Naive thymus-derived CD4-positive, alpha-beta T cell (primary cell): ENCODE data around the gene CAV3. TPM values are rescaled to one million over a fixed set of nuclear protein-coding genes. Genes with fewer than 3 reads are reported as not detected.
A peak's percentile ranks its signal among the peaks of the same experiment; 100 is the strongest.
"Not testable (repeated sequence)": the region's sequence is repeated elsewhere in the genome, so short reads cannot be mapped to it uniquely, and the experiment has no call there.

ENCODE experiments used
- ATAC-seq: fragments of 150-1000 bp; cut with Tn5 transposase; 2 replicates; pipeline ENCODE4 v1.10.0; 2021; ENCODE audit warnings: mild to moderate bottlenecking, moderate library complexity
- CTCF ChIA-PET: fragments of 350-600 bp; sonication (Branson Sonifier 250); formaldehyde crosslinking; loops from one replicate; lab custom pipeline; 2021; ENCODE audit warnings: antibody characterized with exemption; lab: Charles Lee
- POLR2A ChIA-PET: fragments of 350-600 bp; sonication (Branson Sonifier 250); formaldehyde crosslinking; loops from one replicate; lab custom pipeline; 2021; ENCODE audit warnings: antibody characterized with exemption, inconsistent platforms; lab: Charles Lee
- DNase-seq, 9 donors: peaks; one replicate each; pipeline versions ENCODE4 v3.0.0 to v3.0.0-alpha.2; 2020 to 2022; ENCODE audit warnings: mixed read lengths in 1 of 9
- H3K27ac ChIP-seq: one replicate; pipeline ENCODE4 v1.7.0; 2013; ENCODE audit warnings: mild to moderate bottlenecking, low read depth, low read length, moderate library complexity
- H3K27me3 ChIP-seq, 2 donors: one replicate each; pipeline ENCODE4 v1.7.0; 2013; ENCODE audit warnings: low read length in 2 of 2, mild to moderate bottlenecking in 2 of 2, moderate library complexity in 2 of 2; ENCODE audit not compliant: control insufficient read depth in 2 of 2, insufficient read depth in 2 of 2
- H3K36me3 ChIP-seq, 3 experiments: 1 replicate in 2 of 3; 2 replicates in 1 of 3; pipeline ENCODE4 v1.7.0; 2013; ENCODE audit warnings: low read length in 3 of 3, mild to moderate bottlenecking in 3 of 3, moderate library complexity in 1 of 3; ENCODE audit not compliant: insufficient read depth in 3 of 3, control insufficient read depth in 2 of 3
- H3K4me1 ChIP-seq, 2 donors: one replicate each; pipeline ENCODE4 v1.7.0; 2013; ENCODE audit warnings: low read length in 2 of 2, mild to moderate bottlenecking in 2 of 2, moderate library complexity in 1 of 2; ENCODE audit not compliant: control insufficient read depth in 2 of 2, insufficient read depth in 2 of 2
- H3K4me3 ChIP-seq: 2 replicates; pipeline ENCODE4 v1.7.0; 2013; ENCODE audit warnings: mild to moderate bottlenecking, low read length
- H3K9me3 ChIP-seq, 3 experiments: 1 replicate in 2 of 3; 2 replicates in 1 of 3; pipeline ENCODE4 v1.7.0; 2013; ENCODE audit warnings: low read length in 3 of 3; ENCODE audit not compliant: control insufficient read depth in 2 of 3
- H3K27ac Mint-ChIP-seq, 9 donors: one replicate each; pipeline ENCODE4 v1.8.0; 2020 to 2022; ENCODE audit warnings: mixed read lengths in 9 of 9, mild to moderate bottlenecking in 8 of 9, moderate library complexity in 5 of 9, inconsistent platforms in 2 of 9
- H3K27me3 Mint-ChIP-seq, 5 donors: one replicate each; pipeline ENCODE4 v1.8.0; 2021 to 2022; ENCODE audit warnings: mixed read lengths in 5 of 5, mild to moderate bottlenecking in 1 of 5
- H3K36me3 Mint-ChIP-seq, 5 donors: one replicate each; pipeline ENCODE4 v1.8.0; 2020 to 2022; ENCODE audit warnings: mixed read lengths in 5 of 5, mild to moderate bottlenecking in 3 of 5, inconsistent platforms in 1 of 5
- H3K4me1 Mint-ChIP-seq, 7 donors: one replicate each; pipeline ENCODE4 v1.8.0; 2020 to 2022; ENCODE audit warnings: mixed read lengths in 7 of 7, mild to moderate bottlenecking in 3 of 7, inconsistent platforms in 1 of 7
- H3K4me3 Mint-ChIP-seq, 10 donors: one replicate each; pipeline ENCODE4 v1.8.0; 2020 to 2022; ENCODE audit warnings: mild to moderate bottlenecking in 10 of 10, mixed read lengths in 10 of 10, moderate library complexity in 6 of 10, inconsistent platforms in 2 of 10
- H3K9me3 Mint-ChIP-seq, 11 donors: one replicate each; pipeline ENCODE4 v1.8.0; 2020 to 2022; ENCODE audit warnings: mixed read lengths in 11 of 11, mild to moderate bottlenecking in 4 of 11, inconsistent platforms in 1 of 11, moderate library complexity in 1 of 11
- intact Hi-C, 2 donors: fragments of 100-400 bp; cut with micrococcal nuclease; formaldehyde crosslinking; loops; one replicate each; pipeline ENCODE4 v1.15.1; 2023
- polyA plus RNA-seq, 2 donors: library from polyadenylated mRNA; unstranded; fragments of 300-500 nt; fragmentation: Illumina TruSeq; gene quantifications; one replicate each; pipeline ENCODE4 v1.2.3, GENCODE V29; 2021
- total RNA-seq, 6 experiments: library from RNA in 5 of 6; stranded (reverse) in 5 of 6; gene quantifications; 1 replicate in 5 of 6; 2 replicates in 1 of 6; pipeline ENCODE4 v1.2.3 and lab custom pipeline; 2021 to 2026

Gene CAV3
- not detected for total RNA-seq
- polyA plus RNA-seq = not detected
- total RNA-seq (lab: John Stamatoyannopoulos, UW) = not detected

- Mint-ChIP-seq H3K9me3 (peaks cover 0 to 11% (median 0%) of the 10 kb centered on the region in 11 donors), H3K27me3 (peaks cover 3 to 27% (median 20%) of the 10 kb centered on the region in 5 donors)
- POLR2A ChIA-PET = no interaction called here
Observed at GRCh38 chr3:8733332-8734094, at the start of gene CAV3. TSS of gene CAV3 (plus strand) at chr3:8733802. CDS start at chr3:8733877, 75 bp downstream.

GRCh38 chr3:8684992-8685391 lies 48.6 kb upstream of the CAV3 start:
- H3K36me3 Mint-ChIP-seq, H3K4me1 ChIP-seq: not testable (repeated sequence)

More at GRCh38 chr3:8733332-8734094, at the start of gene CAV3:
- intact Hi-C loops = no loop called here
- Mint-ChIP-seq H3K36me3 (no peaks in the 10 kb centered on the region), H3K27ac (peak within 1 kb of the TSS in 1 of 9 donors; percentile 26), H3K4me1 (no peaks in the 10 kb centered on the region), H3K4me3 (no peak within 1 kb of the TSS)
- Histone ChIP-seq H3K27me3 (no peaks in the 10 kb centered on the region), H3K36me3 (no peaks in the 10 kb centered on the region), H3K9me3 (no peaks in the 10 kb centered on the region), H3K27ac (no peak within 1 kb of the TSS), H3K4me3 (no peak within 1 kb of the TSS), H3K4me1 (no peaks in the 10 kb centered on the region)
- ATAC-seq = no peak
- no peak for DNase-seq
- CTCF ChIA-PET = no interaction called here

GRCh38 chr3:8691295-8691694 lies 42.3 kb upstream of the CAV3 start:
- CTCF ChIA-PET, H3K4me1 ChIP-seq, DNase-seq, ATAC-seq, H3K9me3 ChIP-seq, H3K9me3 Mint-ChIP-seq, H3K4me3 ChIP-seq, H3K27ac ChIP-seq, H3K36me3 Mint-ChIP-seq, H3K36me3 ChIP-seq, H3K27me3 Mint-ChIP-seq, POLR2A ChIA-PET, H3K27ac Mint-ChIP-seq, intact Hi-C loops, H3K27me3 ChIP-seq, H3K4me1 Mint-ChIP-seq, H3K4me3 Mint-ChIP-seq: not testable (repeated sequence)

More at GRCh38 chr3:8684992-8685391, 48.6 kb upstream of the CAV3 start:
- H3K27me3 Mint-ChIP-seq, H3K4me3 ChIP-seq, H3K27ac Mint-ChIP-seq, DNase-seq, H3K4me1 Mint-ChIP-seq, CTCF ChIA-PET, H3K9me3 ChIP-seq, H3K36me3 ChIP-seq, H3K4me3 Mint-ChIP-seq, intact Hi-C loops, POLR2A ChIA-PET, H3K27ac ChIP-seq, H3K9me3 Mint-ChIP-seq, ATAC-seq, H3K27me3 ChIP-seq: not testable (repeated sequence)

GRCh38 chr3:8702560-8702959 lies 31.0 kb upstream of the CAV3 start:
- POLR2A ChIA-PET = no interaction called here
- CTCF ChIA-PET = no interaction called here

GRCh38 chr3:8705575-8705974 lies 28.0 kb upstream of the CAV3 start:
- H3K4me1 Mint-ChIP-seq = no peaks in the 10 kb centered on the region
- H3K4me3 Mint-ChIP-seq = no peak overlapping the region
- H3K36me3 Mint-ChIP-seq = no peaks in the 10 kb centered on the region
- Histone ChIP-seq H3K9me3 (no peaks in the 10 kb centered on the region), H3K4me1 (no peaks in the 10 kb centered on the region), H3K36me3 (no peaks in the 10 kb centered on the region), H3K27ac (no peak overlapping the region), H3K4me3 (no peak overlapping the region), H3K27me3 (no peaks in the 10 kb centered on the region)
- ATAC-seq (no peak), DNase-seq (no peak)
- ChIA-PET POLR2A (no interaction called here), CTCF (no interaction called here)
- peaks cover 0 to 9% (median 0%) of the 10 kb centered on the region in 5 donors for H3K27me3 Mint-ChIP-seq
- H3K27ac Mint-ChIP-seq = no peak overlapping the region
- intact Hi-C loops = no loop called here
- H3K9me3 Mint-ChIP-seq = peaks cover 0 to 22% (median 3%) of the 10 kb centered on the region in 11 donors

More at GRCh38 chr3:8702560-8702959, 31.0 kb upstream of the CAV3 start:
- H3K4me1 ChIP-seq = no peaks in the 10 kb centered on the region
- peaks cover 0 to 22% (median 3%) of the 10 kb centered on the region in 11 donors for H3K9me3 Mint-ChIP-seq
- H3K27me3 Mint-ChIP-seq = peaks cover 0 to 9% (median 0%) of the 10 kb centered on the region in 5 donors
- no peak overlapping the region for H3K4me3 ChIP-seq
- no peaks in the 10 kb centered on the region for H3K36me3 Mint-ChIP-seq
- H3K27ac ChIP-seq = no peak overlapping the region
- intact Hi-C loops = no loop called here
- DNase-seq = no peak
- H3K4me1 Mint-ChIP-seq = no peaks in the 10 kb centered on the region
- no peaks in the 10 kb centered on the region for H3K9me3 ChIP-seq
- no peak overlapping the region for H3K4me3 Mint-ChIP-seq
- ATAC-seq = no peak
- no peaks in the 10 kb centered on the region for H3K27me3 ChIP-seq
- no peaks in the 10 kb centered on the region for H3K36me3 ChIP-seq
- H3K27ac Mint-ChIP-seq = no peak overlapping the region

GRCh38 chr3:8709287-8709686 lies 24.3 kb upstream of the CAV3 start:
- no peaks in the 10 kb centered on the region for H3K36me3 ChIP-seq
- DNase-seq = no peak
- intact Hi-C loops = no loop called here
- Mint-ChIP-seq H3K4me1 (no peaks in the 10 kb centered on the region), H3K27ac (no peak overlapping the region), H3K4me3 (no peak overlapping the region), H3K27me3 (peaks cover 0 to 10% (median 3%) of the 10 kb centered on the region in 5 donors), H3K36me3 (no peaks in the 10 kb centered on the region), H3K9me3 (peaks cover 0 to 20% (median 3%) of the 10 kb centered on the region in 11 donors)
- no peaks in the 10 kb centered on the region for H3K4me1 ChIP-seq
- no peak overlapping the region for H3K27ac ChIP-seq
- CTCF ChIA-PET = no interaction called here
- no peak overlapping the region for H3K4me3 ChIP-seq
- no peaks in the 10 kb centered on the region for H3K9me3 ChIP-seq
- H3K27me3 ChIP-seq = no peaks in the 10 kb centered on the region
- no peak for ATAC-seq
- POLR2A ChIA-PET = no interaction called here
